DND-41 (cell line): Measurements from ENCODE around the gene FOXP4.
A peak's percentile ranks its signal among the peaks of the same experiment; 100 is the strongest.

Experiments used
- ATAC-seq: fragments of 200-7000 bp; cut with Tn5 transposase; 3 replicates; pipeline ENCODE4 v1.9.1; 2021; ENCODE audit warnings: low read depth; ENCODE audit not compliant: insufficient read depth
- DNase-seq: peaks from one replicate; pipeline ENCODE4 v3.0.0-alpha.2; 2020
- H2AFZ ChIP-seq: 2 replicates; pipeline ENCODE4 v1.6.0; 2012; ENCODE audit warnings: low read depth, low read length
- H3K27ac ChIP-seq: 2 replicates; pipeline ENCODE4 v1.5.1; 2012; ENCODE audit warnings: low read length, inconsistent platforms
- H3K27me3 ChIP-seq: fragments of 200-600 bp; sonication (generic); 2 replicates; pipeline ENCODE4 v1.6.0; 2012; ENCODE audit warnings: low read length, mild to moderate bottlenecking, inconsistent platforms; ENCODE audit not compliant: insufficient read depth, poor library complexity
- H3K36me3 ChIP-seq: 2 replicates; pipeline ENCODE4 v1.5.1; 2012; ENCODE audit warnings: low read length, inconsistent platforms; ENCODE audit not compliant: insufficient read depth
- H3K4me1 ChIP-seq: 2 replicates; pipeline ENCODE4 v1.5.1; 2012; ENCODE audit warnings: mild to moderate bottlenecking, low read length; ENCODE audit not compliant: insufficient read depth
- H3K4me2 ChIP-seq: 2 replicates; pipeline ENCODE4 v1.6.0; 2012; ENCODE audit warnings: mild to moderate bottlenecking, moderate library complexity, low read length, inconsistent platforms; ENCODE audit not compliant: insufficient read depth
- H3K4me3 ChIP-seq, 2 experiments: fragments of 200-600 bp in 1 of 2; shearing (Covaris generic) in 1 of 2; 2 replicates each; pipeline ENCODE4 v1.5.1; 2012 to 2016; ENCODE audit warnings: inconsistent platforms in 2 of 2, low read length in 2 of 2, mild to moderate bottlenecking in 2 of 2, low read depth in 1 of 2, moderate library complexity in 1 of 2
- H3K79me2 ChIP-seq: 2 replicates; pipeline ENCODE4 v1.6.0; 2012; ENCODE audit warnings: low read length, inconsistent platforms; ENCODE audit not compliant: insufficient read depth
- H3K9ac ChIP-seq: 2 replicates; pipeline ENCODE4 v1.6.0; 2012; ENCODE audit warnings: low read depth, mild to moderate bottlenecking, inconsistent platforms, low read length, moderate library complexity
- H3K9me3 ChIP-seq: 2 replicates; pipeline ENCODE4 v1.5.1; 2012; ENCODE audit warnings: low read length, moderate library complexity, mild to moderate bottlenecking, inconsistent platforms; ENCODE audit not compliant: insufficient read depth, severe bottlenecking
- H4K20me1 ChIP-seq: 2 replicates; pipeline ENCODE4 v1.6.0; 2012; ENCODE audit warnings: low read length; ENCODE audit not compliant: insufficient read depth
- EZH2 ChIP-seq: IDR thresholded peaks from 3 replicates; pipeline ENCODE4 v1.6.1; 2012; ENCODE audit warnings: borderline replicate concordance, low read depth, mild to moderate bottlenecking, moderate library complexity, low read length, inconsistent platforms; ENCODE audit not compliant: severe bottlenecking
- TF ChIP-seq, protein P1 (sequence below): IDR thresholded peaks from 2 replicates; pipeline ENCODE4 v1.5.1; 2012; ENCODE audit warnings: borderline replicate concordance, low read length, moderate library complexity, mild to moderate bottlenecking; ENCODE audit not compliant: poor library complexity, severe bottlenecking; ENCODE audit errors: extremely low read depth

Gene FOXP4

DNA sequence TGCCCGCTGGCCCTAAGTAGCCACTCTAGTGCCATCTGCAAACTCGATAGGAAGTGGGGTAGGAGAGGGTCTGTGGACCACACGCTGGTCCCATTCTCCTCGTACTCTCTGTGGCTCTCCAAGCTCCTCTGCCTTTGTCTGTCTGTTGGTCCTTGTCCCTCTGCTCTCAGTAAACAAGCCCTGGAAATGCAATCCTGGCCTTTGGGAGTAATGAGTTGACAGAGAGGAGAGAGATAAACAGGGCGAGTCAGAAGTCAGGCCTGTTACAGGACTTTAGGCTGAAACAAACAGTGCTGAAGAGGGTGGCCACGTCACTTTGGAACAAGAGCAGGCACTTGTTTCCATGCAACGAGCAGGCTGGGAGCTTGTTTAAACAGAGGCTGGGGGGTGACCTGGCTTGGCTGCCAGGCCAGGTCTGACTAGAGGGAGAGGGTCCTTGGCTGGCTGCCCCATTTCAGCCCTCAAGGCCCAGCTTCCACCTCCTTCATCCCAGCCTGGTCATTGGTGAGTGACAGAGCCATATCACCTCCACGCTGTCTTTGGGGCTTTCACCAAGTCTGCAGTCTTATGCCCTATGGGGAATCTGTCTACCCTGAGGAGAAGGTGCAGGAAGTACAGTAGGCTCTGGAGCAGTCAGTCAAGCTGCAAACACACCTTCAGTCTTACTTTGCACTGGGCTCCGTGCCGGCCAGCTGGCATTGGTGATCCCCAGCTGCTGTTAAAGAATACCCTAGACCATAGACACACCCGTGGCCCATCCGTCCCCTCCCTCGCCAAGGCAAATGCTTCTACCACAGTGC lies 22.6 kb downstream of the FOXP4 start:
- H3K9ac ChIP-seq = no peak overlapping the region
- peaks cover 25% of the 10 kb centered on the region; the same call in 1 of the 2 replicates for H4K20me1 ChIP-seq
- peaks cover 80% of the 10 kb centered on the region for H3K36me3 ChIP-seq
- H3K4me2 ChIP-seq = no peak overlapping the region
- TF ChIP-seq, protein P1, sequence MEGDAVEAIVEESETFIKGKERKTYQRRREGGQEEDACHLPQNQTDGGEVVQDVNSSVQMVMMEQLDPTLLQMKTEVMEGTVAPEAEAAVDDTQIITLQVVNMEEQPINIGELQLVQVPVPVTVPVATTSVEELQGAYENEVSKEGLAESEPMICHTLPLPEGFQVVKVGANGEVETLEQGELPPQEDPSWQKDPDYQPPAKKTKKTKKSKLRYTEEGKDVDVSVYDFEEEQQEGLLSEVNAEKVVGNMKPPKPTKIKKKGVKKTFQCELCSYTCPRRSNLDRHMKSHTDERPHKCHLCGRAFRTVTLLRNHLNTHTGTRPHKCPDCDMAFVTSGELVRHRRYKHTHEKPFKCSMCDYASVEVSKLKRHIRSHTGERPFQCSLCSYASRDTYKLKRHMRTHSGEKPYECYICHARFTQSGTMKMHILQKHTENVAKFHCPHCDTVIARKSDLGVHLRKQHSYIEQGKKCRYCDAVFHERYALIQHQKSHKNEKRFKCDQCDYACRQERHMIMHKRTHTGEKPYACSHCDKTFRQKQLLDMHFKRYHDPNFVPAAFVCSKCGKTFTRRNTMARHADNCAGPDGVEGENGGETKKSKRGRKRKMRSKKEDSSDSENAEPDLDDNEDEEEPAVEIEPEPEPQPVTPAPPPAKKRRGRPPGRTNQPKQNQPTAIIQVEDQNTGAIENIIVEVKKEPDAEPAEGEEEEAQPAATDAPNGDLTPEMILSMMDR = no peak
- TF ChIP-seq EZH2 = no peak
- no peak overlapping the region for H3K27ac ChIP-seq
- DNase-seq = no peak
- no peaks in the 10 kb centered on the region for H3K4me1 ChIP-seq
- H3K4me3 ChIP-seq = no peak overlapping the region
- no peaks in the 10 kb centered on the region for H3K9me3 ChIP-seq
- H3K79me2 ChIP-seq = peaks cover 9% of the 10 kb centered on the region
- ATAC-seq = no peak
- no peaks in the 10 kb centered on the region for H3K27me3 ChIP-seq
- H2AFZ ChIP-seq = no peak overlapping the region

DNA sequence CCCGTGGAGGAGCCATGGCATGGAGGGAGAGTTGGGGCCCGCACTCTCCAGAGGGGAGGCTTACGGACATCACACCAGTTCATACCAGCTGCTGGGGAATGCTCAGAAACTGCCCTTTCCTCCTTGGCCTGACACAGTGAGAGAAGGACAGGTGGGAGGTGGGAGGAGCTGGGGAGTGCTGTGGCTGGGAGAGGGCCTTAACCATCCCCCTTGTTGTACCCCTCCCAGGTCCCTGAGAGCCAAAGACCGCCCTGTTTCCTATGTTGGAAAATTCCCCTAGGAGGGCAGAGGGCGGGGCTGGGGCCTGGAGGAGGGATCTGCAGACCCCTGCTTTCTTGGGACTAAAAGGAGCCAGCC lies 24.1 kb downstream of the FOXP4 start:
- peaks cover 5% of the 10 kb centered on the region; the same call in 1 of the 2 replicates for H3K79me2 ChIP-seq
- no peak for DNase-seq

DNA sequence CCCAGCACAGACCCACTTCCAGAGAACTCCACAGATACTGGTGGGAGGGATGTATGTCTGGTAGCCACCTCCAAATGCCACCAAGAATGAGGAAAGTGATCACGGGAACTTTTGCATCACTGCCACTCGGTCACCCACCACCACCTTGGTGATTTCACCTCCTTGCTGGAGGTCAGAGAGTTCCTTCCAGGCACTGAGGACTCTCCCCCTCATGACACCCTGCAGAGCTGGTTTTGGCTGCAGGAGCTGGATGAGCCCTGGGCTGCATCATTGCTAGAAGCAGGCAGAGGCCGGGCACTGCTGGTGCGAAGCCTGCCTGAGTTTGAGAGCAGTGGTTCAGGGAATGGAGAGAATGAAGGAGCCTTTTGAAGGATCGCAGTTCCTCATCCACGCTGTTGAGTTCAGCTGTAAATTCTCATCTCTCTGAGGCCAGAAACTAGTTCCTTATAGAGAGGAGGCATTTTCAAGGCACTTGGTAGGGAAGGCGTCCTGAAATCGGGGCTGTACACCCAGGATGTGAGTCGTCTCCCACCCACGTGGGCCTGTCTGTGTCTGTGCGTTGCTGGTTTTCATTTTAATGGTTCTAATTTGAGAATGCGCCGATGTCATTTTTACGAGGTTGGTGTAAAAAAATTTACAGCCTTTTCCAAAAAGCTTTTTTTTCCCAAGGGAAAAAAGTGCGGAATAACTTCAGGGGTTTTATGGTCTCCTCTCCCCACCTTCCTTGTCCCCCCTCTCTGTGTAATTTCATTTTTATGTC lies 25.0 kb downstream of the FOXP4 start:
- ATAC-seq (no peak), DNase-seq (no peak)
- Histone ChIP-seq H3K9me3 (no peaks in the 10 kb centered on the region), H3K27ac (0 out of 2 replicates have a peak overlapping the region, but pooled peaks have one; percentile 33), H3K36me3 (peaks cover 74% of the 10 kb centered on the region), H3K4me1 (no peaks in the 10 kb centered on the region), H3K27me3 (no peaks in the 10 kb centered on the region), H2AFZ (no peak overlapping the region), H3K4me3 (no peak overlapping the region), H3K9ac (no peak overlapping the region), H3K79me2 (peaks cover 5% of the 10 kb centered on the region; the same call in 1 of the 2 replicates), H3K4me2 (no peak overlapping the region), H4K20me1 (peaks cover 14% of the 10 kb centered on the region; the same call in 1 of the 2 replicates)
- TF ChIP-seq, protein P1 = no peak
- TF ChIP-seq EZH2 = no peak

More for the DNA sequence above, 24.1 kb downstream of the FOXP4 start:
- TF ChIP-seq EZH2 = no peak
- TF ChIP-seq, protein P1 = no peak
- no peak overlapping the region for H3K9ac ChIP-seq
- no peak overlapping the region for H3K4me2 ChIP-seq
- no peak overlapping the region for H2AFZ ChIP-seq
- no peaks in the 10 kb centered on the region for H3K9me3 ChIP-seq
- H3K36me3 ChIP-seq = peaks cover 80% of the 10 kb centered on the region
- H4K20me1 ChIP-seq = peaks cover 17% of the 10 kb centered on the region; the same call in 1 of the 2 replicates
- H3K4me1 ChIP-seq = no peaks in the 10 kb centered on the region
- no peaks in the 10 kb centered on the region for H3K27me3 ChIP-seq
- no peak overlapping the region for H3K27ac ChIP-seq
- no peak overlapping the region for H3K4me3 ChIP-seq
- ATAC-seq = no peak
